HG02943 (cell line): ENCODE measurements around the gene MARCHF6.
"Not testable (repeated sequence)": the region's sequence is repeated elsewhere in the genome, so short reads cannot be mapped to it uniquely, and the experiment has no call there.

Experiments used
- ATAC-seq: cut with Tn5 transposase; IDR thresholded peaks from one replicate; pipeline ENCODE4 v1.9.1; 2021; ENCODE audit warnings: mild to moderate bottlenecking, low read depth, moderate library complexity; ENCODE audit not compliant: unreplicated experiment

Gene MARCHF6

DNA sequence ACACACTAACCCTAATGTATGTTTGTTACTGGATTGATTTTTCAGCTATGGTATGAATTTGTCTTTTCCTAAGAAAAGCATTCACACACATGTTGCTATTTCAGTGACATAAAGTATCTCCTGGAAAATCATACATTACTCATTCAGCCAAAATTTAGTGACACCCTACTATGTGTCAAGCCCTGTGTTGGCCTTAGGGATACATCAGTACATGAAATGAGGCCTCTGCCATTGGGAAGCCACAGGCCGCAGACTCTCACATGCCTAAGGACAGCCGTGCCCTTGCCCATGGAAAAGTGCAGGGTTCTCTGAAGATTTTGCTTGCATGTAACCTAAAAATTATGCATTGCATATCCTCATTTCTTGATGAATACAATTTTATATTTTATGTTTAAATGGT lies 5.2 kb upstream of the MARCHF6 start:
- no peak for ATAC-seq

GRCh38 chr5:10351199-10351905 lies 2.1 kb upstream of the MARCHF6 start:
- no peak for ATAC-seq

GRCh38 chr5:10351919-10352318 lies 1.6 kb upstream of the MARCHF6 start:
- no peak for ATAC-seq

- no peak for ATAC-seq
These were observed 860 bp upstream of the MARCHF6 start for GRCh38 chr5:10352430-10353240.

DNA sequence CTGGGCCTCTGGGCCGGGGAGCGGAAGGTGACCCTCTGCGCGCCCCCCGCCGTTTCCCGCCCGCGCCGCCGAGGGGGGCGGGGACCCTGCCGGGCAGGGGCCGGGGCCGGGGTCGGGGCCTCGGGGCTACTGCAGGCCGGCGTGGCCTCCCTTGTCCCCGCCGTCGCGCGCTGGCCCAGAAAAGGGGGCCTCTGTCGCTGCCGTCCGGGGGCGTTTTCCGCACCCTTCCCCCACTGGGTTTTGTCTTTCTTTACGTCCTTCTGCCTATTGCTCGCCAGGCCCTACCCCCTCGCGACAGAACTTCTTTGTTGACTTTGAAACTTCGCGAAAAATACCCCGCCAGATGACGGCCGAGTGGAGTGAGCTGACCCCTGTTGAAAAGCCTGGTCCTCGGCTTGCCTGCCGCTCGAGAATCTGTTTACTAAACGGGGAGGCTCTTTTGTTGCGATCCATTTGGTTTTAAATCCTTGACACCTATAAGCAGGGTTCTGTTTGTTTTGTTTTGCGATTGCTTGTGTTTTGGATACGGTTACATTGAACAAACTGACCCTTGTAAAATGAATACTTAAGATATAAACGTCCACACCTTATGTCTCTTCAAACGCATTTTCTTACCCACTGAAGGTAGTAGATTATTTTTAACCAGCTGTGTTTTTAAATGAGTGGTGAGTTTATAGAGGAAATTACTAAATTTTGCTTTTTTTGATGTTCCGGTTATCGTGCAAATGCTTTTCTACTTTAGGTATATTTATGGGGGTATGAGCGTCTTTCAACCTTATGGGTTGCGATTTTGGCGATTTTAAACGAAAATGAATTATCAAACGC lies 765 bp downstream of the MARCHF6 start:
- peak; percentile 29 for ATAC-seq

DNA sequence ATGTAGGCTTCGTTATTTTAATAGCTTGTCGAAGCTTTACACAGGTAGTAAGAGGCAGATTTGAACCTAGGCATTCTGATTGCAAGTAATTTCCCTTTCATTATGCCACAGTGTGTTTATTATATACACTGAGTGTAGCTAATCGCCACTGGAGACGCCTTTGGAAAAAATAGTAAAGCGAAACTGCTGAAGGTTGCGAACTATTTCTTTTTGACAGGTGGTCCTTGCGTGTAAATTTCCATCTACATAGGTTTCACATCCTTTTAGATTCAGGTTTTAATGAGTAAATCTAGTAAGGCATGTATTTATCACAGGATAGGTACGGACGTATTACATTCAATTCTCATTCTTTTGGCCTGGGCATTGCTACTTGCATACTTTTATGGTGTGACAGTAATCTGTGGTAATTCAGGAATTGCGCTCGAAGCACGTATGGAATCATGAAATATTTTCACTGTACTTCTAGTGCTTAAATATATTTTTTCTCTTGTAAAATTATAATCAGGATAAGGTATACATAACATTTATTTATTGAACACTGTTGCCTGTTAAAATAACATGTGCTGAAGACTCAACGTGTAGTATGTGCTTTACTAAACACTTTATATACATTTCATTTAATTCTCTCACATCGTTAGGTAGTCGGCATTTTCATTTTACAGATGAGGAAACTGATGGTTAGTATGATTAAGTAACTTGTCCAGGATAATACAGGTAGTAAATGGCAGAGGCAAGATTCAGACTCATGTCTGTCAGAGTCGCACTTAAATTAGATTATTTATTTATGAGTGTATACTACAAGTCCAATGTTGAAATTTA lies 1.8 kb downstream of the MARCHF6 start:
- no peak for ATAC-seq

DNA sequence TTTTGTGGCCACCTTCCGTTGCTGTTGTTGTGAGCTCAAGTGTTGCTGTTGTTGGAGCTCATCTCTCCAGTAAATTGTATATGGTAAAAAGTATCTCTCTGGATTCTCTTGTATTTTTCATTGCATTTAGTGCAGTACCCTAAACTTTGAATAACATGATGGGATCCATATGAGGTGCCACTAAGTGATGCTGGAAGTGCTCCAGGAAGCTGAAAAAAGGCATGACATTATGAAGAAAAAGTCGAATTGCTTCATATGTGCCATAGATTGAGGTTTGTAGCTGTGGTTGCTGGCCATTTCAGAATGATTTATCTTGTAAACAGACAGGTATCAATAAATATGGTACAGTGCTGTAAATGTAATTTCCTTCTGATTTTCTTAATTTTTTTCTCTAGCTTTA lies 5.5 kb downstream of the MARCHF6 start:
- no peak for ATAC-seq

- no peak for ATAC-seq
These were observed 7.2 kb downstream of the MARCHF6 start for GRCh38 chr5:10360686-10361085.

- ATAC-seq = no peak
These were observed 10.2 kb downstream of the MARCHF6 start for GRCh38 chr5:10363519-10364185.

DNA sequence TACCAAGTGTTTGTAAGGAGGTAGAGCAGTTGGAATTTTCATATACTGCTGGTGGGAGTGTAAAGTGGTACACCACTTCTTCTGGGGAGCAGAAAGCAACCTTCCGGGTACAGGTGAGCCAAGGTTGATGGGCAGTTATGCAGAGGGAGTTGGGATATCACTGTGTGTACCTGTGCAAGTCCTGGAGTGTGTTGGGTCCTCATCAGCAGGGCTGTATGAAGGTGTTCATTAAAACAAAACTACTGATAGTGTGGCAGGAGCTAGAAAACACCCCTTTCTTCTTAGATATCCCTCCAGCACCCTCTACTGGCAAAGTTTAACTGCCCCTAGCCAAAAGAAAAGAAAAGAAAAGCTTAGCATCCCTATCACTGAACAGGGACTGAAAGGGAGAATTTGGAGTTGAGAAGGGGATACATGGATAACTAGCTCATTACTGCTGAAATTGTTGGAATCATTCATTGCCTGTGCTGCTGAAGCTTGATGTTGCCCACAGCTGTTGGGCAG lies 10.7 kb downstream of the MARCHF6 start:
- no peak for ATAC-seq

DNA sequence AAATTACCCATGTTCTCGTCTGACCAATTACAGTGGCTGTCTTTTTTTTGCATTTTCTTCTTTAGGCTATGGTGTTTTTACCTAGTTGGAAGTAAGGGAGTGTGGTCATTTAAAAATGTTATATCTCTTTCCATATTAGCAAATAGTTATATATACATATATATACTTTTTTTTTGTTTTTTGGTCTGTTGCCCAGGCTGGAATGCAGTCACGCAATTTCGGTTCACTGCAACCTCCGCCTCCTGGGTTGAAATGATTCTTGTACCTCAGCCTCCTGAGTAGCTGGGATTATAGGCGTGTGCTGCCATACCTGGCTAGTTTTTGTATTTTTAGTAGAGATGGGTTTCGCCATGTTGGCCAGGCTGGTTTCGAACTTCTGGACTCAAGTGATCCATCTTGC lies 12.3 kb downstream of the MARCHF6 start:
- no peak for ATAC-seq

- ATAC-seq = no peak
These were observed 13.1 kb downstream of the MARCHF6 start for GRCh38 chr5:10366310-10367272.

DNA sequence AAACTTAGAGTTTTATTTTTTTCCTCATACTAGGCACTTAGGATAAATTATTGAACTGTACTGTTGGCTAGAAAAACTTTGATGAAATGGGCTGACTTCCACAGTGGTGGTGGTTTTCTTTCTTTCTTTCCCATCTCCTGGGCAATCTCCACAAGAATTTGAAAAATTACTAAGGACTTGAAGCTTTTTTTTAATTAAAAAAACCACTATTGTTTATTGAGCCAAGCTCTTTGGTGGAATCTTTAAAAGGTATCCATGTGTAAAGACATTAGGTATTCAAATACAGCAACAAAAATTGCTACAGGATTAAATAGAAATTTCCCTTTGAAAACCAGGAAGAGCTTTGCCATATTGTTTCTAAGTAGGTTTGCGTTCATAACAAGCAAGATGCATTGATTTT lies 14.1 kb downstream of the MARCHF6 start:
- no peak for ATAC-seq

DNA sequence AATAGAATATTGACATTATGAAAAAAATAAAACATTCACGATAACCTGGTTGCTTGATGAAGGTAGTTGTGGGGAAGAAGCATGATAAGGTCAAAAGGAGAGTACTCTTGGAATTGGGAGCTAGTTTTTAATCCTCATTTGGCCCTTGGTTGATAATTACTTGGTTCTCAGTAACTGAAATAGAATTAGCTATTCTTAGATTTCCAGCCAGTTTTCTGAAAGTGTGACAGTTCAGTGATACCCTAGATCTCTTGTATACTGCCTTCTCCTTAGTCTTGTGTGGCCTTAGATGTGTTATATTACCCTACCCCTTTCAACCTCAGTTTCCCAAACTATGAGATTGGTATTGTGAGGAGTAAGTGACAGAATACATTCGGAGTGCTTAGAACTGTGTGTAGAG lies 17.4 kb downstream of the MARCHF6 start:
- no peak for ATAC-seq

DNA sequence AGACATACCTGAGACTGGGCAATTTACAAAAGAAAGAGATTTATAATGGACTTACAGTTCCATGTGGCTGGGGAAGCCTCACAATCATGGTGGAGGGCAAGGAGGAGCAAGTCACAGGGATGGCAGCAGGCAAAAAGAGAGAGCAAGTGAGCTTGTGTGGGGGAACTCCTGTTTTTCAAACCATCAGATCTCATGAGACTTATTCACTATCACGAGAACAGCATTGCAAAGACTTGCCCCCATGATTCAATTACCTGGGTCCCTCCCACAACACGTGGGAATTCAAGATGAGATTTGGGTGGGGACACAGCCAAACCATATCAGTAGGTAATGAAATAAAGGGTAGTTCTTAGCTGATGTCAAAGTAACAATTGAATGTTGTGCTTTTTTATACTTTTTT lies 17.9 kb downstream of the MARCHF6 start:
- ATAC-seq = not testable (repeated sequence)

DNA sequence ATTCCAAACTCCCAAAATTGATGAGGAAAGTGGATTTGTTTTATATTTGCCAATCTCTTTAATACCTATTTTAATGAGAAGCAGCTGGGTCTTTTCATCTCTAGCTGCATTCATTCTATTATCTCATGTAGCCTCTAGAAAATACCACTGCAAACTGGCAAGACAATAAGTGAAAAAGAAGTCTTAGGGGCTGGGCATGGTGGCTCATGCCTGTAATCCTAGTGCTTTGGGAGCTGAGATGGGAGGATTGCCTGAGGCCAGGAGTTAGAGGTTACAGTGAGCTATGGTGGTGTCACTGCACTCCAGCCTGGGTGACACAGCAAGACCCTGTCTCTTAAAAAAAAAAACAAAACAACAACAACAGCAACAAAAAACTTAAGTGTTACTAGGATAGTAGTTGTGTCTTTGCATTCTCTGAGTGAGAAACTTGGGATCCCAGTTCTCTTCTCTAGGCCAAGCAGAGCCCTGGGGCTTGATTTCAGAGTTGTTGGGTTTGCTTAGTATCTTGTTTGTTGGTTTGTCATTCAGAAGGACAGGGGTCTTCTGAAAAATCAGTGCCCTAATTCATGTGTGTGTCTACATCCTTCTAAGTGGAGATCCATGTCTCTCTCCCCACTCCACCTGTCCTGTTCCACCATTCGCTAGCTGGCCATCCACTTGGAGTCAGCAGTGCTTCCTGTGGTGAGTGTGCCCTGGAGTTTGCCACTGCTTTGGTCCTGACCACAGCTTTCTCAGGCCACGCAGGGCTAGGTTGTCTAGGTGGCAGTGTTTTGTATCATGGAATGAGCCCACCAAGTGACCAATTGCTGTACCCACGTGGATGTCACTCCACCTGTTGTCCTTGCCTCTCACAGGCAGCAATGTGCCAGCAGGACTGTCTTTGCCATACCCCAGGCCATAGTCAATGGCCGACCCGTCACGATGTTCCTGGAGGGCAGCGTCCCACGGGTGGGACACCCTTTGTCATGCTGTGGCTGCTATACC lies 19.5 kb downstream of the MARCHF6 start:
- ATAC-seq = no peak
